Renal cortex interstitium (tissue), 15 donors: ENCODE measurements around the gene PHLDB3. TPM values are rescaled to one million over a fixed set of nuclear protein-coding genes. Genes with fewer than 3 reads are reported as not detected.
"Not testable (repeated sequence)": the region's sequence is repeated elsewhere in the genome, so short reads cannot be mapped to it uniquely, and the experiment has no call there.

Experiments
- DNase-seq, 11 donors: peaks; one replicate each; pipeline ENCODE4 v3.0.0-alpha.2; 2013; ENCODE audit warnings: low read depth in 9 of 11, low spot score in 4 of 11; ENCODE audit errors: extremely low read depth in 1 of 11
- long read RNA-seq, 16 experiments: transcript quantifications; one replicate each; lab custom pipeline, GENCODE V29; 2026
- polyA plus RNA-seq, 3 donors: library from polyadenylated mRNA; unstranded; fragments of 120-200 nt; gene quantifications; one replicate each; pipeline ENCODE4 v1.2.1, GENCODE V29; 2013; ENCODE audit not compliant: insufficient read length in 3 of 3

Gene PHLDB3
- 10 to 100 TPM in 1 of 3 donors, 1 to 10 TPM in 2; 4.9 to 14.5 (median 9.3) TPM for polyA plus RNA-seq
- long read RNA-seq, donor 1: 0 reads
- long read RNA-seq, donor 2: 0 reads
- long read RNA-seq, donor 3: 0 reads
- long read RNA-seq, donor 4, partial matches to known transcripts: 0 of 2 reads
- long read RNA-seq, donor 4, other reads (novel, unspliced or antisense): 0 of 2 reads
- long read RNA-seq, donor 5, partial matches to known transcripts: 0 of 1 reads
- long read RNA-seq, donor 5, other reads (novel, unspliced or antisense): 0 of 1 reads
- long read RNA-seq, donor 6: 0 reads
- long read RNA-seq, donor 7: 0 reads
- long read RNA-seq, donor 8: 0 reads
- long read RNA-seq, donor 9: 0 reads
- long read RNA-seq, donor 10: 0 reads
- long read RNA-seq, donor 11: 0 reads
- long read RNA-seq, donor 12: 0 reads
- long read RNA-seq, donor 13, partial matches to known transcripts: 0 of 1 reads
- long read RNA-seq, donor 13, other reads (novel, unspliced or antisense): 0 of 1 reads
- long read RNA-seq, donor 14: 0 reads
- long read RNA-seq, donor 15: 0 reads
- long read RNA-seq, donor 16: 0 reads

DNA sequence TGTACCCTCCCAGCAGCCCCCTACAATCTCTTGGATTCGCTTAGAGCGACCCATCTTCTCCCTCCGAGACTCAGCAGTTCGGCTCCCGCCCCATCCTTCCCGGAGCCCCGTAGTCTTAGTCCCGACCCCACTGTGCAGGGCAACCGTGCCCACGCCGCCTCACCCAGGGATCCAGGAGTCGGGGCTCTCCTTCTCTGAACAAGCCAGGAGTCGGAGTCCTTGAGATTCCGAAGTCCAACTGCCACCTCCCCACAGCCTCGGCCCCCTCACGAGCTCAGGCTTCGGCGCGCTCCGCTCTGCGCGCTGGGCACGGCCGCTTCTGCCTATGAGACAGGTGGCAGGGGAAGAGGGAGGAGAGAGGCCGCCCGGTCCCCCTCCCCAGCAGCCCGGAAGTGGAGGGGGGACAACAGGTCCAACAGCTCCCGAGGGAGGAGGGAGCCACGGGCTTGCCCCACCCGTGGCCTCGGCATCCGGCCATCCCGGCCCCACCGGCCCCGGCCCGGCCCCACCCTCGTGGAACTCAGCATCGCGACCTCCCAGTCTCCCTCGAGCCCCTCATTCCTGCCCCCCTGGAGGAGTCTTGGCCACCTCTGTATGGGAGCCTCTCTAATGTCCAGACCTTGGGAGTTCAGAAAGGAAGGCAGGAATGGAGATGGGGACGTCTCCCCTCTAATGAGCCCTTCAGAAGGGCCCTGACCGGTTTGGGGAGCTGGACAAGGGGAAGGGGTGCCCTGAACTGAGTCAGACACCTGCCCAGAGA, at the start of gene PHLDB3:
Gene PHLDB3 (minus strand): TSS at position 321 of the 760 bp plus-strand sequence. CDS start 628 bp downstream, outside the sequence.
- DNase-seq: no peak

DNA sequence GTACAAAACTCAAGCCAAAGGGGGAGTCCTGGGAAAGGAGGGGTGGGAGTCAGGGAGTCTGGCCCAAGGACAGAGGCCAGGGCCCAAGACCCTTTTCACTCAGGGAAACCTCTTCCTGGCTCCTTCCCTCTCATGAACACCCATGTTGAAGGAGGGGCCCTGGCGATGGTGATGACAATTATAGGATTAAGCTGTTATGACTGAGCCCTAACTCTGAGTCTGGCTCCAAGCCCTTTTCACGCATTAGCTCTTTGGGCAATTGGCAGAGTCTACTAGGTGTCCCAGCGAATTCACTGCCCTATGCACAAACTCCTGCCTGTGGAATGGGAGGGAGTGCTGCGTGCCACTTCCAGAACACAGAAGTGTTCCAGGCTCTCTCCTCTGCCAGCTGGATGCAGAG, 49.1 kb upstream of the PHLDB3 start:
- no peak for DNase-seq

DNA sequence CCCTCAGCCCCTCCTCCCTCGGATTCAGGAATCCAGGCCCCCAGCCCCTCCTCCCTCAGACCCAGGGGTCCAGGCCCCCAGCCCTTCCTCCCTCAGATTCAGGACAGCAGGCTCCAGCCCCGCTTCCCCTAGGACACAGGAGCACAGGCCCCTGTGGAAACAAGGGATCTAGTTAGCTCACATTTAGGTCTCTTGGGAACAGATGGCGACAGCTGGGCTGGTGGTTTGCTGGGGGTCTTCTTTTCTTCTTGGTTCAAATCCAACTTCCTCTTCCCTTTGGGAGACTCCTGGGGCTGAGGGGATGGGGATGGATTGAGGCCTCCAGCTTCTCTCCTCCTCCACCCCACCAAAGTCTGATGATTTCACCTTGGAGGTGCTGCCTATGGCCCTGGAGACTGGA, 48.1 kb upstream of the PHLDB3 start:
- no peak for DNase-seq

DNA sequence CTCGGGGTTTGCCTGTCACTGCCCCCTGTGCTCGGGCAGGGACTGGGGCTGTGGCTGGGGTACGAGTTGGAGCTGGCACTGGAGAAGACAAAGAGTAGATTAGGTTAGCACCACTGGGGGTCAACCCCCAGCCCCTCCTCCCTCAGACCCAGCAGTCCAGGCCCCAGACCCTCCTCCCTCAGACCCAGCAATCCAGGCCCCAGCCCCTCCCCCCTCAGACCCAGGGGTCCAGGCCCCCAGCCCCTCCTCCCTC, 47.6 kb upstream of the PHLDB3 start:
- no peak for DNase-seq

DNA sequence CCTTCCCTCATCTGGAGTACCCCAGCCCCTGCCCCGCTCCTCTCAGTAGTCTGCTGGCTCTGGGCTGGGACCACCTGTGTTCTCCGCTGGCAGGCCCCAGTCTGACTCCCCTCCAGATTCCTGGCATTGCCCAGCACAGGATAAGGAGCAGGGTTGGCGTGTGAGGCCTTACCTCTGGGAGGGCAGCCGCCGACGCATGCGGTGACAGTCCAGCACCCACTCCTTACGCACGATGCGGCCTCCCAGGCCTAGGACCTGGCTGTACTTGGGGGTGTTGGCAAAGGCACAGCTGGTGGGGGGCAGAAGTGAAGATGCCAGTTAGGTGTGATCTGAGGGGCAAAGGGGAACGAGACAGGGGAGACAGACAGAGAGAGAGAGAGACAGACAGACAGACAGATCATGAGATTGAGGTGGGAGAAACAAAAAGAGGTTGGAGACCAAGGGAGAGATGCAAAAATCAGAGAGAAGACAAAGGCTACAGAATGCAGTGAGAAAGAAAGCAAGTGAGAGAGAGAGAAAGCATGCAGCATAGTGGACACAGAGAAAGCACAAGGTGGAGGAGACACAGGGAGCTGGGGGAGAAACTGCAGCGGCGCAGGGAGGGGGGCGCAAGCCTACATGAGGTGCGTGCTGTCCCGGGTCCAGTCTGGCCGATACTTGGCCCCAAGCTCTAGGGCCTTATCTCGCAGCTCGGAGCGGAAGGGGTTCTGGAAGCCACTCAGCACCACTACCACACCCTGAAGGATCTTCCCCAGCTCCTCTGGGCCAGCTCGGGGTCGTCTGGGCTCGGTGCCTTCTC, 47.1 kb upstream of the PHLDB3 start:
- DNase-seq: no peak

DNA sequence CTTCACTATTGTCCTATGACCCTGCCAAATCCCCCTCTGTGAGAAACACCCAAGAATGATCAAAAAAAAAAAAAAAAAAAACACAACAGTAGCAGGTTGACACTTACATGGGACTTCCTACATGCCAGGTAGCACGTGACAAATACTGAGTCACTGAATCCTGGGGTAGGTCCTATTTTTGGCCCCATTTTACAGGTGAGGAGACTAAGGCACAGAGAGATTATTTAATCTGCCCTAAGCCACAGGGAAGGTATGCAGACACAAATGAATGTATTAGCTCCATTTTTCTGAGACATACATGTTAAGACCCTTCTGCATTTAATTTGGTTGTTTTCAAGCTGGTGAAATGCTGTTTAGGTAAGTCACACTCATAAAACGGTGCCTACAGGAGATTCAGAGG, 44.2 kb upstream of the PHLDB3 start:
- no peak for DNase-seq

DNA sequence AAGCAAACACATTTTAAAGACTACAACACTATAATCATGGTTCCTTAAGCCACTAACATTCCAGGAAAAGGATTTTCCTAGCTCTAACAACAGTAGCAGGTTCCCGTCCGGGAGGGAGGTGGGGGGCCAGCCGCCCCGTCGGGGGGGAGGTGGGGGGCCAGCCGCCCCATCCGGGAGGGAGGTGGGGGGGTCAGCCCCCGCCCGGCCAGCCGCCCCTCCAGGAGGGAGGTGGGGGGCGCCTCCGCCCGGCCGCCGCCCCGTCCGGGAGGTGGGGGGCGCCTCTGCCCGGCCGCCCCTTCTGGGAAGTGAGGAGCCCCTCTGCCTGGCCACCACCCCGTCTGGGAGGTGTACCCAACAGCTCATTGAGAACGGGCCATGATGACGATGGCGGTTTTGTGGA, 43.4 kb upstream of the PHLDB3 start:
- not testable (repeated sequence) for DNase-seq

DNA sequence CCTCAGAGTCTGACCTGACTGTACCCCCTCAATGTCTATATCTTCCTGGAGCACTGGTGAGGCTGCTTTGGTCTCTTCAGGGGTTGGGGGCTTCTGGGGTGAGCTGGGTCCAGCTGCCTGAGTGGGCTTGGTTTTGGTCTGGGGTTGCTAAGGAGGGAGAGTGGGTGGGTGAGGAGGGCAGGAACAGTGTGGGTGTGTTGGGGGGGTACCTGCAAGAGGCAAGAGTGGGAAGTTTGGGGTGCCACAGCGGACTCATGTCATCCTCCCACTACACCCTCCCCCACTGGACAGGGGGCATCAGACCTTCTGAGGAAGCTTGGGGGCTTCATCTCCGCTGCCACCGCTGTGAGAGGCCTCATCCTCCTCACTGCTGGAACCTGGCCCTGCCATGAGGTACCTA, 42.0 kb upstream of the PHLDB3 start:
- DNase-seq: no peak

DNA sequence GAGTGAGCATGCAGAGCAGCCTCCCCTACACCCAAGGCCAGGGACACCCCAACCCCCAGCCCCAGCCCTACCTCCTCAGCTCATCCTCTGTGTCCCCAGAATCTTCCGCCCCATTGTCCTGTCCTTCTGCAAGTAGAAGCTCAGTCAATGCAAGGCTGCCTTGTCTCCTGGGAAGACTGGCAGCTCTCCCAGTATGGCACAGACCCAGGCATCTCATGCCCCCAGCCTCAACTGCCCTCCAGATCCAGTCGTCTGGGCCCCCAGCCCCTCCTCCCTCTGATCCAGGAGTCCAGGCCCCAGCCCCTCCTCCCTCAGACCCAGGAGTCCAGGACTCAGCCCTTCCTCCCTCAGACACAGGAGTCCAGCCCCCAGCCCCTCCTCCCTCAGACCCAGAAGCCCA, 41.4 kb upstream of the PHLDB3 start:
- no peak for DNase-seq

DNA sequence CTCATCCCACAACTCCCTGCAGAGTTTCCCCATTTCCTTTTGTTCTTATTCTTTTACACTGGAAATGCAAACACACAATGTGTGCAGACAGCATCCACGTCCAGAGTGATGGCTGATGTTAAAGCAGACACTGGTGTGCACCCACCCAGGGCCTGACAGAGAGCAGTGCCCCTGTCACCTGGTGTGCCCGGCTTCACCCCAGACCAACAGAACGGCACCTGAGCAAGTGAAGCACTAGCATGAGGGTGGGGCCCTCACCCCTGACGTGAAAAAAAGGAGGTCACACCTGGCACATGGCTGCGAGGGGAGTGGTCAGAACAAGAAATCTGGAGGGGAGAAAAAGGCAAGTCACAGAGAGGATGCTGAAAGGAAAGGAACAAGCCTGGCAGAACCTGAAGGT, 40.7 kb upstream of the PHLDB3 start:
- DNase-seq: no peak

DNA sequence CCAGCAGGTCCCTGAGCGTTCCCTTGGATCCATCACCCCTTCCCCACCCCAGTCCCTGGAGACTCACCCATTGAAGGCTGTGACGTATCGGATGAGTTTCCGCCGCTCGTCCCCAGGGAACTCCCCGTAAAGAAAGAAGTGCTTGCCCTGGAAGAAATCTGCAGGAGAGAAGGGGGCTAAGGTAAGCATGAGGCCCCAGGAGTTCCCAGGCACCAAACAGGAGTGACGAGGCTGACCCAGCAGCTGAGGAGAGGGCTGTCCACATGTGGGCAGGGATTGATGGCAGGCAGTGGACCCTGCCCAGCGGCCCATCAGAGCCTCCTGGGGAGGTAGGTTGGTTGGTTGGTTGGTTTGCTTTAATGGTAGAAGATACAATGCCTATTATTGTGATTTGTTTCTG, 39.5 kb upstream of the PHLDB3 start:
- no peak for DNase-seq

DNA sequence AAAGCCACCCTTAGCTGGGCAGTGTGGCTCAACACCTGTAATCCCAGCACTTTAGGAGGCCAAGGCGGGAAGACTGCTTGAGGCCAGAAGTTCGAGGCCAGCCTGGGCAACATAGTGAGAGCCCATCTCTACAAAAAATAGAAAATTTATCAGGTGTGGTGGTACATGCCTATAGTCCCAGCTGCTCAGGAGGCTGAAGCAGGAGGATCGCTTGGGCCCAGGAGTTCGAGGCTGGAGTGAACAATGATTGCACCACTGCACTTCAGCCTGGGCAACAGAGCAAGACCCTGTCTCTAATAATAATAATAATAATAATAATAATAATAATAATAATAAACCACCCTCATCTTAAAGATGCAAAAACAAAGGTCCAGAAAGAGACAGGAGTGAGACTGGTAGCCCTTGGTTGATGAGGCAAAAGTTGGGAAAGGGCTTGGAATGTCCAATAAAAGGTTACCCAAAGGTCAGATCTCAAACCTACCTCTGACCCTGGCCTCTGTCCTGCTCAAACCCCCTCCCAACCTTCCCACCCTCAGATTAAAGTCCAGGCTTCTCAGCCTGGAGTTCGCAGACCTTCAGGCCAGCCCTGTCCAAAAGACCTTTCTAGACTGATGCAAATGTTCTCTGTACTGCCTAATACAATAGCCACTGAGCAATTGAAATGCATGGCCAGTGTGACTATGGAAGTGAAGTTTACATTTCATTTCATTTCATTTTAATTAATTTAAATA, 37.5 kb upstream of the PHLDB3 start:
- DNase-seq: no peak

DNA sequence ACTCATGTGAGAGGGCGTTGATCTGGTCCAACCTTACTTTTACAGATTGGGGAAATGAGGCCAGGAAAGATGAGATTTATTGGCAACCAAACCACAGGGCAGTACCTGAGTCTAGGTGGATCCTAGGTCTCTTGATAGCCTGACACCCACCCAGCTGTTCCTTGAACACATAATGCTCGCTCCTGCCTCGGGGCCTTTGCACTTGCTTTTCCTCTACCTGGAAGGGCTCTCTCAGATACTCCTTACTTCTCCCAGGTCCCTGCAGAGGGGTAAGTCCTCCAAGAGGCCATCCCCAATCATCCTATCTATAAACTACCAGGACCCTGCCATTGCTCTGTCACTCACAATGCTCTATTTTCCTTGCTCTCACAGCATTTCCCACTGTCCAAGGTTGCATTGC, 35.8 kb upstream of the PHLDB3 start:
- no peak for DNase-seq

DNA sequence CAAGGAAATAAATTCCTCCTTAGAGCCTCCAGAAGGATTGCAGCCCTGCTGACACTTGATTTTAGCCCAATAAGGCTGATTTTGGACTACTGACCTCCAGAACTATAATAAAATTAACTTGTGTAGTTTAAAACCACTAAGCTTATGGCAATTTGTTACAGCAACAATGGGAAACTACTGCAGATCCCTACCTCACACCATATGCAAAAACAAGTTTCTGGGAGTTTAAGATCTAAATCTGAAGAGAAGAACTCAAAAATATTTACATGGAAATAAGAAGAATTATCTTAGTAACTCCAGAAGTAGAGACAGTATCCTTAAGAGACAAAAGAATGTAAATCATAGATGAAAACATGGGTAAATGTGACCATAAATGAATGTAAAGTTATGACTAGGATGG, 34.4 kb upstream of the PHLDB3 start:
- no peak for DNase-seq

DNA sequence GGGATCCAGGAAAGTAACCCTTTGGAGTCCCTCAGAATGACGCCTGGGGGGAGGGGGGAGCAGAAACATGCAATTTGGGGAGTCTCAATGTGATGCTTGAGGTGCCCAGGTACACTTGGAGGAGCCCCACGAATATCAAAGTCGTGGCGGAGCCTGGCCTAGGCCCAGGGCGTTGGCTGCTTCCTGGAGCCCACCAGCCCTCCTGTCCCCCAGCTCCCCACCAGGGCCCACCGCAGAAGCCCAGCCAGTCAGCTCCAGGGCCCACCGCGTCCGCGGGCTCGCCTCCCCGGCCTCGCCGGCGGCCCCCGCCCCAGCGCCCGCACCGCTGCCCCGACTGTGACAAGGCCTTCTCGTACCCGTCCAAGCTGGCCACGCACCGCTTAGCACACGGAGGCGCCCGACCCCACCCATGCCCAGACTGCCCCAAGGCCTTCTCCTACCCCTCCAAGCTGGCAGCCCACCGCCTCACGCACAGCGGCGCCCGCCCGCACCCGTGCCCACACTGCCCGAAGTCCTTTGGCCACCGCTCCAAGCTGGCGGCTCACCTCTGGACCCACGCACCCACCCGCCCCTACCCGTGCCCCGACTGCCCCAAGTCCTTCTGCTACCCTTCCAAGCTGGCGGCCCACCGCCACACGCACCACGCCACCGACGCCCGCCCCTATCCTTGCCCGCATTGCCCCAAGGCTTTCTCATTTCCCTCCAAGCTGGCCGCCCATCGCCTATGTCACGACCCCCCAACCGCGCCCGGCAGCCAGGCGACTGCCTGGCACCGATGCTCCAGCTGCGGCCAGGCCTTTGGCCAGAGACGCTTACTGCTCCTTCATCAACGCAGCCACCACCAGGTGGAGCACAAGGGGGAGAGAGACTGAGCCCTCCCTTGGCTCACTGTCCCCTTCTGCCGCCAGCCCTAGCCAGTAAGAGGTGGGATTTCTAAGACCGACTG, 30.5 kb upstream of the PHLDB3 start:
- DNase-seq: peak in 3 of 11 donors; percentile 53 to 75 (median 62)

DNA sequence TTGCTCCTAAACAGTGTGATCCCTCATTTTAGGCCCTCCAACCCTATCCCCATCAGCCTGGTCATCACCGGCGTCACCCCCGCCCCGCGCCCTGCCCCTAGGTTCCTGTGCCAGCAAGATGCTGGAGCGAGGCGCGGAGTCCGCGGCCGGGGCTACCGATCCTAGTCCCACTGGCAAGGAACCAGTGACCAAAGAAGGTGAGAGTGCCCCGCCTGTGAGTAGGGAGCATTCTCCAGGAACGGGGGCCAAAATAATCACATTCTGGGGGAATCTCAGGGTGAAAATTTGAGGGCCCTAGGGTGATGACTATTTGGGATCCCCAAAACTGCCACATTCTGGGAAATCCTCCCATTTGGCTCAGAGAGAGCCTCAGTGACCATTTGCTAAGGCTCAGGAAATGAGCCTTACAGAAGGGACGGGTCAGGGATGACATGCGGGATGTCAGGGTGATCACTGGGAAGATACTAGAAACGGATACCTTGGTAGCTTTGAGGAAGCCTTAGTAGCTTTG, 29.8 kb upstream of the PHLDB3 start:
- no peak for DNase-seq

DNA sequence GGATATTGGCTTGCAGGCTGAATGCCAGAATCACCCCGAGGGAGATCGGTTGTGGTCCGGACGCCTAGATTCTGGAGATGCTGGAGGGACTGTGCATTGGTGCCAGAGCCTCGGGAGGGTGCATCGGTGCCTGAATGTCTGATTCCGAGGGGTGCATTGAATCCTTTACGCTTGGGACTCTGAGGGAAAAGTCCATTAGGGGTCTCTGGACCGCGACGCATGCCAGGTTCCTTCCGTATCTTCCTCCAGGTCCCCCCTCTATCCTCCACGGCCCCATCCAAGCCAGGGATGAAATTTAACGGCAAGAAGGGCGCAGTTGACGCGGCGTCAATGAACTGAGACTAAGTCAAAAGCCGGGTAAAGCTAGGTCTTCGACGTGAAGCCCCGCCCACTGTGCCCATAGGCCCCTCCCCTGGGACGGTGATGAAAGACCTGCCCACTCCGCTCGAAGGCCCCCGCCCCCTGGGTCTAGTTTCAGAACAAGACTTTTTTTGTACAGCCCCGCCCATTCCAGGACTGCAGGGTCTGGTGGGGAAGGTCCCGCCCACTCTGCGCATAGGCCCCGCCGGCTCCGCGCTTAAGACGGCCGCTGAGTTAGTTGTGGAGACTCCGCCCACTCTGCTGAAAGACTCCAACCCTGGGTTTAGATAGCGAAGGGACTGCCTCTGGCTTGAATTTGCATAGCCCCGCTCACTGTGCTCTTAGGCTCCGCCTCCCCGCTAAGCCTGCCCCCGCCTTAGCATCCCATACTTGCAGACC, 29.2 kb upstream of the PHLDB3 start:
- DNase-seq: peak; percentile 94 to 100 (median 99)
